Vagina (tissue), 2 donors: ENCODE results near the gene PHLDB2. TPM values are rescaled to one million over a fixed set of nuclear protein-coding genes. Genes with fewer than 3 reads are reported as not detected.

Source experiments
- DNase-seq, 2 donors: peaks; one replicate each; pipeline ENCODE4 v3.0.0-alpha.2; 2017; ENCODE audit errors: extremely low spot score in 2 of 2
- H3K27ac ChIP-seq: fragments of 200-600 bp; sonication (generic); one replicate; pipeline ENCODE4 v1.5.1; 2019
- H3K27me3 ChIP-seq: fragments of 200-600 bp; sonication (generic); one replicate; pipeline ENCODE4 v1.5.1; 2019
- H3K36me3 ChIP-seq, 2 donors: fragments of 200-600 bp; sonication (generic); one replicate each; pipeline ENCODE4 v1.5.1; 2017 to 2019
- H3K4me1 ChIP-seq: fragments of 200-600 bp; sonication (generic); one replicate; pipeline ENCODE4 v1.5.1; 2019
- H3K4me3 ChIP-seq, 2 donors: fragments of 200-600 bp; sonication (generic); 1 replicate in 1 of 2; 2 replicates in 1 of 2; pipeline ENCODE4 v1.5.1; 2016 to 2019
- H3K9me3 ChIP-seq: fragments of 200-600 bp; sonication (generic); one replicate; pipeline ENCODE4 v1.5.1; 2019
- POLR2A ChIP-seq, 2 donors: fragments of 450-650 bp; IDR thresholded peaks; one replicate each; pipeline ENCODE4 v1.6.1; 2017; ENCODE audit warnings: antibody characterized with exemption in 2 of 2, mild to moderate bottlenecking in 2 of 2, moderate library complexity in 2 of 2
- POLR2AphosphoS5 ChIP-seq, 2 donors: sonication (generic); formaldehyde crosslinking; IDR thresholded peaks; one replicate each; pipeline ENCODE4 v1.9.0; 2017; ENCODE audit warnings: antibody characterized with exemption in 2 of 2, mild to moderate bottlenecking in 2 of 2, low read depth in 1 of 2; ENCODE audit not compliant: insufficient read depth in 1 of 2
- intact Hi-C: fragments of 100-400 bp; cut with DNase I; formaldehyde crosslinking; loops from one replicate; pipeline ENCODE4 v1.15.1; 2023
- total RNA-seq: library from RNA; depleted of rRNA; stranded (reverse); fragments of >200 nt; gene quantifications from one replicate; pipeline ENCODE4 v1.2.3, GENCODE V29; 2016
- TF ChIP-seq, protein P1 (sequence below), 3 experiments: fragments of 450-650 bp in 2 of 3; fragments of 200-600 bp in 1 of 3; sonication (generic) in 1 of 3; IDR thresholded peaks; one replicate each; pipeline ENCODE4 v1.5.1; 2017 to 2019; ENCODE audit warnings: antibody characterized with exemption in 3 of 3, mild to moderate bottlenecking in 2 of 3, moderate library complexity in 2 of 3

The PHLDB2 gene
- total RNA-seq, 1 donor from 2014 or later: 66.8 TPM

DNA sequence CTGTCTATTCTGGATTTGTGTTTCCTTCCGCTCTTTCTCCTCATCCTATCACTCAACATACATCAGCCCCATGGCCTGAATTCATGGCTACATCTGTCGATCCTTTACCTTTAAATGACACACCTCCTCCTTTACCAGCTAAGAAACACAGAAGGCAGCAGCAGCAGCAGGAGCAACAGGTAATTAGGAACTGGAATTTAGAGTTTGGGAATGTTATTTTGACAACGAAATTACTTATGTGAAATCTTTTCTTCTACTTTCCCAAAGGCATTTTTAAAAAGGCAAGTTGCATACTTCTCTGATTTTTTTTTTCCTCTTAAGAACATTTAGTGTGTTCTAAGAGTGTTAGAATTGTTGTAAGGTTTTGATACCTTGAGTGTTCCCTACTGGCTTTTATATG, 90.6 kb downstream of the PHLDB2 start:
- DNase-seq: no peak
- H3K27me3 ChIP-seq: no peaks in the 10 kb centered on the region
- peaks cover 0 to 11% of the 10 kb centered on the region in 2 donors for H3K36me3 ChIP-seq
- no peak overlapping the region for H3K4me3 ChIP-seq
- H3K4me1 ChIP-seq: peaks cover 5% of the 10 kb centered on the region
- intact Hi-C loops: no loop called here
- no peaks in the 10 kb centered on the region for H3K9me3 ChIP-seq
- TF ChIP-seq POLR2AphosphoS5 (IDR thresholded peaks at IDR 0.05; ENCODE audit: insufficient read depth in 1 of 2, low read depth in 1 of 2) (no peak), POLR2A (IDR thresholded peaks at IDR 0.05) (no peak)
- TF ChIP-seq, protein P1, sequence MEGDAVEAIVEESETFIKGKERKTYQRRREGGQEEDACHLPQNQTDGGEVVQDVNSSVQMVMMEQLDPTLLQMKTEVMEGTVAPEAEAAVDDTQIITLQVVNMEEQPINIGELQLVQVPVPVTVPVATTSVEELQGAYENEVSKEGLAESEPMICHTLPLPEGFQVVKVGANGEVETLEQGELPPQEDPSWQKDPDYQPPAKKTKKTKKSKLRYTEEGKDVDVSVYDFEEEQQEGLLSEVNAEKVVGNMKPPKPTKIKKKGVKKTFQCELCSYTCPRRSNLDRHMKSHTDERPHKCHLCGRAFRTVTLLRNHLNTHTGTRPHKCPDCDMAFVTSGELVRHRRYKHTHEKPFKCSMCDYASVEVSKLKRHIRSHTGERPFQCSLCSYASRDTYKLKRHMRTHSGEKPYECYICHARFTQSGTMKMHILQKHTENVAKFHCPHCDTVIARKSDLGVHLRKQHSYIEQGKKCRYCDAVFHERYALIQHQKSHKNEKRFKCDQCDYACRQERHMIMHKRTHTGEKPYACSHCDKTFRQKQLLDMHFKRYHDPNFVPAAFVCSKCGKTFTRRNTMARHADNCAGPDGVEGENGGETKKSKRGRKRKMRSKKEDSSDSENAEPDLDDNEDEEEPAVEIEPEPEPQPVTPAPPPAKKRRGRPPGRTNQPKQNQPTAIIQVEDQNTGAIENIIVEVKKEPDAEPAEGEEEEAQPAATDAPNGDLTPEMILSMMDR (IDR thresholded peaks at IDR 0.05): no peak
- H3K27ac ChIP-seq: no peak overlapping the region

DNA sequence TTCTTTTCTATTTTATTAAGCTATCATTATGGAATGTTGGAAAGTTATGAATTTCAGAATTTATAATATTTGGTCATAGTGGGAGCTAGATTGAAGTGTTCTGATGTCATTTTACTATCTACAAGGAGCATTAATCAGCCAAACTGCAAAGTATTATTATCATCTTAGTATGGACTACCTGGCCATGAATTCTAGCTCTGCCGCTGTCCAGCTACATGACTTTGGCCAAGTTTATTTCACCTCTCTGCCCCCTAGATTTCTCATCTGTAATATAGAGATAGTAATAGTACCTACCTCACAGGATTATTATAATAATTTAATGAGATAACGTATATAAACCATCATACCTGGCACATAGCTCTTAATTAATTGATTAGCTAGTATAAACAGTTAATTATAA, 92.0 kb downstream of the PHLDB2 start:
- Histone ChIP-seq H3K36me3 (peaks cover 0 to 5% of the 10 kb centered on the region in 2 donors), H3K4me3 (no peak overlapping the region), H3K9me3 (no peaks in the 10 kb centered on the region), H3K27me3 (no peaks in the 10 kb centered on the region), H3K27ac (no peak overlapping the region), H3K4me1 (peaks cover 5% of the 10 kb centered on the region)
- TF ChIP-seq, protein P1 (IDR thresholded peaks at IDR 0.05): no peak
- TF ChIP-seq POLR2A (IDR thresholded peaks at IDR 0.05) (no peak), POLR2AphosphoS5 (IDR thresholded peaks at IDR 0.05; ENCODE audit: insufficient read depth in 1 of 2, low read depth in 1 of 2) (no peak)
- no peak for DNase-seq
- intact Hi-C loops: no loop called here

DNA sequence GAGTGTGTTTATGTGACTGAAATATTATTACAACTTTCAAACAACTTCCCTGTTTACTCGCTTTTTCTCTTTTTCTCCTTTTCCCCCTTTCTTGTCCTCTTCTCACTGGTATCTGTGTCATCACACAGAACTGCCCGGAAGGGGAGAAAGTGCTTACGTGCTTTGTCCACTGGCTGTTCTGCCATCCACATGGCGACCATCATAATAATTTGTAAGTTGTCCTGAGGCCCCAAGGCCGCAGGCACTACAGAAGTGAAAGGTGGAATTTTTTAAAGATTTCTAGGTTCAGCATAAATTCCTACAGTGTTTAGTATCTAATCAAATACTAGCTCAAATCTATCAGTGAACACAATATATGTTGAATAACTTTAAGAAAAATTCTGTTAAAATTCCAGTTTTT, 93.0 kb downstream of the PHLDB2 start:
- Histone ChIP-seq H3K36me3 (peaks cover 0 to 5% of the 10 kb centered on the region in 2 donors), H3K4me1 (peaks cover 5% of the 10 kb centered on the region), H3K4me3 (no peak overlapping the region), H3K27ac (no peak overlapping the region), H3K27me3 (no peaks in the 10 kb centered on the region), H3K9me3 (no peaks in the 10 kb centered on the region)
- intact Hi-C loops: no loop called here
- DNase-seq: no peak
- TF ChIP-seq POLR2AphosphoS5 (IDR thresholded peaks at IDR 0.05; ENCODE audit: insufficient read depth in 1 of 2, low read depth in 1 of 2): no peak
- TF ChIP-seq POLR2A (IDR thresholded peaks at IDR 0.05): no peak

DNA sequence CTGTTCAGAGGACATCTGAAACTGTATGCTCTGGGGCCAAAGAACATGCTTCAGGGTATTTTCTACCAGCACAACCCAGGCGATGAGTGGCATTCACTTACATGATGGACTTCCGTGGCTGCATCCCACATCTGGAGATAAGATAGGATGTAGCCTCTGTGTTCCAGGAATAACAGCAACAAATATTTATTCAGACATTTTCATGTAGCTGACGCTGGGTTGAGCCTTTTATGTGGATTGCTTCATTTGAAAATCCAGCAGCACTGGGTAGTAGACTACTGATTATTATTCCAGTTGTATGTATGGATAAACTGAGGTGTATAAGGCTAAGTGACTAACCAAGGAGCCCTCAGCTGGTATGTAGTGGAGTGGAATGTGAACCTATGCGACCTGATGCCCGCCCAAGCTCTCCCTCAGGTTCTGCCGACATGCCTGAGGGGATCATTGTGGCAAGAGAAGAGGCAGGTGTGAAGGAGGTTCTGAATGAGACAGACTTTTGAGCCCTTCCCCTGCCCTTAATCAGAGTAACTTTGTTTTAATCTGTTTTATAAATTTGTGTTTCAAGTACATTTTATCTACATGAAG, 93.9 kb downstream of the PHLDB2 start:
- Histone ChIP-seq H3K36me3 (peaks cover 0 to 5% of the 10 kb centered on the region in 2 donors), H3K27me3 (no peaks in the 10 kb centered on the region)

DNA sequence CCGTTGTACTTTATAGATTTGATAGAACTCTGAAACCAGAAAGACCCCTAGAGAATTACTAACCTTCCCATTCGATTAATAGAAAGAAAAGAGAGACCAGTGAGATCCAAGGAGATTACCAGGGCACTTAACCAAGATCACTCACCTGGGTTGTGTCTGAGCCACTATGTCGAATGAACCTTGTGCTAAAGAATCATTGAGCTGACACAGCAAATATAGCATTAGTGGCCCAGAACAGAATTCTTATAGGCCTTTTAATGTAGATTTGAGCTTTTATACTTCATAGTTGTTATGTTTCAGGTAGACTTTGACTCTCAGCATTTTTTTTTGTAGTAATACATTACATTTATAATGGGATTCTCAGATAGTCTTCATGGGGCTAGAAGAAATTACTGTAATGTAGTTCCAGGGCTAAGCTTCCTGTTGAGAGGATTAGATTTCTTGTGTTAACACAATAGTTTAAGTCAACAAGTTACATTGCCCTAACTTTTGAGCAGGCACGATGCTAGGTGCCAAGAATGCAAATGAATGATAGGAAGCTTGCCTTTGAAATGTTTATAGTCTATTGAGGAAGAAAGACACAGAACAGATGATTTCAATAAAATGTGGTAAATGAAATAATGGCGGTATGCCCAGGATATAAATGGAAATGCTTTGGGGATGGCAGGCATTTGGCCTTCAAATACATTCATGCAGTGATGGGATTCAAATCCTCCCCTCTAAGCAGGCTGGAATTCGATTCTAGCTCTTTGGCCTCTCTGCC, 95.3 kb downstream of the PHLDB2 start:
- Histone ChIP-seq H3K36me3 (peaks cover 0 to 5% of the 10 kb centered on the region in 2 donors), H3K27ac (no peak overlapping the region)
- intact Hi-C loops: no loop called here

More for the DNA sequence above, 93.9 kb downstream of the PHLDB2 start:
- Histone ChIP-seq H3K9me3 (no peaks in the 10 kb centered on the region), H3K4me1 (peaks cover 5% of the 10 kb centered on the region), H3K27ac (no peak overlapping the region), H3K4me3 (no peak overlapping the region)
- intact Hi-C loops: no loop called here
- no peak for DNase-seq
- TF ChIP-seq, protein P1 (IDR thresholded peaks at IDR 0.05): no peak
- no peak for TF ChIP-seq POLR2AphosphoS5 (IDR thresholded peaks at IDR 0.05; ENCODE audit: insufficient read depth in 1 of 2, low read depth in 1 of 2)
- no peak for TF ChIP-seq POLR2A (IDR thresholded peaks at IDR 0.05)

More for the DNA sequence above, 95.3 kb downstream of the PHLDB2 start:
- Histone ChIP-seq H3K9me3 (no peaks in the 10 kb centered on the region), H3K27me3 (no peaks in the 10 kb centered on the region), H3K4me3 (no peak overlapping the region), H3K4me1 (peaks cover 5% of the 10 kb centered on the region)
- TF ChIP-seq POLR2A (IDR thresholded peaks at IDR 0.05) (no peak), POLR2AphosphoS5 (IDR thresholded peaks at IDR 0.05; ENCODE audit: insufficient read depth in 1 of 2, low read depth in 1 of 2) (no peak)
- TF ChIP-seq, protein P1 (IDR thresholded peaks at IDR 0.05): no peak
- DNase-seq: no peak
